HK-2 (cell line): ENCODE results near the gene JDP2.

Experiments
- DNase-seq: peaks from one replicate; pipeline ENCODE4 v3.0.0-alpha.2; 2018; ENCODE audit not compliant: unreplicated experiment

The JDP2 gene

DNA sequence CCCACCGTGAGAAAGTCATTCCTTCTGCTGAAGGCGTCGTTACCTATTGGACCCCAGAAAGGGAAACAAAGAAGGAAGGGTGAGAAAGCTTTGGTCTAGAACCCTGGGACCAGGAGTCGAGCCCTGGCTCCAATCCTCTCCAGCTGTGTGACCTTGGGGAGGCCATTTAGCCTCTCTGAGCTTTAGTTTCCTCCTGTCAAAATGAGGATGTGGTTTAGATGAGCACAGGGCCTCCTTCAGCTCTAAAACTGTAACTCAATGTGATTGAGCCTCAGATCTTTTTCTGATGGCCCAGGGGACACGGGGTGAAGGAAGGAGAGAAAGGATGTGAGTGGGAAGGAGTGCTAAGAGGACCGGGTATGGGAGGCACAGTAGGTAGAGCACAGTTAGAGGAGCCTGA, 7.7 kb downstream of the JDP2 start:
- DNase-seq, result no peak

DNA sequence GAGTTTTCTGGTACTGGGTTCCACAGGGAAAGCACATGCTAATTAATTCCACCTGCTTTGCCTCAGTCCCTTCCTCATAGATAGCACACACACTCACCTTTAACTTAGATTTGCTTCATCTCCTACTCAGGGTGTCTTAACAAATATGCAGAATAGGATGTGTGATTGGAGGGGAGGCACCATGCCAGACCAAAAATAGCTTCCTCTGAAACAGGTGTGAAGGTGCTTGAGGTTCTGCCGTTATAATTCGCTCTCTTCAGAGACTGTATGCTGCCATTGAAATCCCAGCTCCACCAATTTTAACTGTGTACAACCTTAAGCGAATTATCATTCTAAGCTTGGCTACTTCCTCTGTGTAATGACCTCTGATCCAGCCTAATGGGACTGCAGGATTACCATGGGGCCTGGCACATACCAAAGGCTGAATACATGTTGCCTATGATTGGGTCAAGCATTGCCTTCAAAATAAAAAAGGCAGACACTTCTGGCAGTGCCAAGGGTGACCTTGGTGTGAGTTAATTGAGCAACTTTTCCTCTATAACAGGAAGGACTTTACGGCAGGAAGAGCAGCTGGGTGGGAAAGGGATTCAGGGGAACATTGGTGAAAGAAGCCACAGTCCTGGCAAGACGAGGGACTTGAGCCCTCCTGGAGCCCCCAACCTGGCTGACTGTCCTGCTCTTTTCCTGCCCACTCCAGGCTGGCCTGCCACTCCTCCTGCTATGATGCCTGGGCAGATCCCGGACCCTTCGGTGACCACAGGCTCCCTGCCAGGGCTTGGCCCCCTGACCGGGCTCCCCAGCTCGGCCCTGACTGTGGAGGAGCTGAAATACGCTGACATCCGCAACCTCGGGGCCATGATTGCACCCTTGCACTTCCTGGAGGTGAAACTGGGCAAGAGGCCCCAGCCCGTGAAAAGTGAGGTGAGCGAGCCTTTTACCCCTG, 9.7 kb downstream of the JDP2 start:
- DNase-seq, result no peak

DNA sequence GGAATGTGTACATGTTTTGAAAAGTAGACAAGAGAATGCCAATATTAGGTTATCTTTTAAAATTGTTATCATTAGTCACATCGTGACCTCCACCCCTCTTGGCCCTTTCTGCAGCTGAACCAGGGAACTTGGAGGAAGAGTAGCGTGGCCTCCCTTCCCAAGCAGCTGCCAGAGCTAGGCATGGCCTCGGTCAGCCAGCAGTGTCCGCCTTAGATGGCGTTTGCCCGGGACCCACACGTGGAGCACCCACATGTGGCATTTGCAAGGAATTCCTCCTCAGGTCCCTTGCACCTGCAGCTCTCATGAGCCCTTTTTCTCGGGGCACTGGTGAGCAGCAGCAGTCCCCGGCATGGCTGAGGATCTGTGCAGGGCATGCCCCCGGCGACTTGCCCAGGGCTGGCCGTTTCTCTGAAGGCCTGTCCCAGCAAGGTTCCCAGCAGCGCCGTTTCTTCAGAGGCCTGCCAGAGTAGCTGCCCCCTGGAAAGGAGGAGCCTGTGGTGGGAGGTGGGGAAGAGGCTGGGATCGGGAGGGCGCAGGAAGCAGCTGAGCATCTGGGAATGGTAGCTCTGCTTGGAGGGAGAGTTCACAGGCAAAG, 10.8 kb downstream of the JDP2 start:
- no peak for DNase-seq

DNA sequence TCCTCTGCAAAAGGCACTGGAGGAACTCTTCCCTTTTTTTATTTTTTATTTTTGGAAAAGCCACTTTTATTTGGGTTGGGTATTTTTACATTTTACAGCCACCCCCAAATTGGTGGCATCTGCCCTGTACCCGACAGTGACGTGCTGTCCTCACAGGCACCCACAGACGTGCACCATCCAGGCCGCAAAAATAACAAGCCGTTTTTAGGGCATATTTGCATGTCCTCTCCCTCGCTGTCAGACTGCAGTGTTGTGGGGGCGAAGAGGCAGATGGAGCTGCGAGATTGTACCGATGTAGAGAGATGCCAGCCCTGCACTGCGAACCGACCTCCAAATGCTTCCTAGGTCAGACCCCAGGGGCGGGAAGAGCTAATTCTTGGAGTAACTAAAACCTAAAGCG, 12.2 kb downstream of the JDP2 start:
- no peak for DNase-seq

GRCh38 chr14:75440733-75441477, 13.1 kb downstream of the JDP2 start:
- no peak for DNase-seq

- DNase-seq, result no peak
Measured at GRCh38 chr14:75441728-75442127, 13.9 kb downstream of the JDP2 start.

- DNase-seq, result no peak
Measured at GRCh38 chr14:75442166-75442565, 14.3 kb downstream of the JDP2 start.

- no peak for DNase-seq
Measured at GRCh38 chr14:75442642-75443041, 14.8 kb downstream of the JDP2 start.

DNA sequence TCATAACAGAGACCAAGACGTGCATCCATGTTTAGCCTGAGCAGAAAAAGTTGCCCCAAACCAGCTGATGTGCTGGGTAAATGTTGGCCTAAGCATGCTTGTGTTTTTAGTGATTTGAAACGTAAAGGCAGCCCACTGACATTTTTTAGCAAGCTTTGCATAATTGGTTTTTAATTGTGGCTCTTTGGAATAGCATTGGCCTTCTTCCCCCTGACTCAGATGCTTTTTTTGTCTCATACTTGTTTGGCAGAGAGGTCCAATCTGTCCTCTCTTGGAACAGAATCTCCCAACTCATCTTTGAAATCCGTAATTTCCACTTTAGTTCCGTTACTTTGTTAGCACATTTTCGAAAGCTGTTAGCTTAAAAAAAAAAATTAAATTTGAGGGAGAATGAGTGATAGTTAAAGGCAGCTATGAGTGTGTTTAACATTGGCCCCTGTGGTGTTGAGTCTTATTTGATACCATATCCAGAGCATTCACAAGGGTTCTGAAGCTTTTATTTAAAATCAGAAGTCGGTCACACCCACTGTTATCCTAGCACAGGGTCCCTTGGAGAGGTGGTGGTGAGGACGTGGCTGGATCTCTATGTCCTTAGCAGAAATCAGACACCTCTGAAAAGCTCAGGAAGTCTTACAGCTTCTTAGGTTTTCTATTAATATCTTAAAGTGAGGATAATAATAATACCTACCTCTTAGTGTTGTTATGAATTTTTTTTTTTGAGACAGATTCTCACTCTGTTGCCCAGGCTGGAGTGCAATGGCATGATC, 15.6 kb downstream of the JDP2 start:
- DNase-seq, result no peak

DNA sequence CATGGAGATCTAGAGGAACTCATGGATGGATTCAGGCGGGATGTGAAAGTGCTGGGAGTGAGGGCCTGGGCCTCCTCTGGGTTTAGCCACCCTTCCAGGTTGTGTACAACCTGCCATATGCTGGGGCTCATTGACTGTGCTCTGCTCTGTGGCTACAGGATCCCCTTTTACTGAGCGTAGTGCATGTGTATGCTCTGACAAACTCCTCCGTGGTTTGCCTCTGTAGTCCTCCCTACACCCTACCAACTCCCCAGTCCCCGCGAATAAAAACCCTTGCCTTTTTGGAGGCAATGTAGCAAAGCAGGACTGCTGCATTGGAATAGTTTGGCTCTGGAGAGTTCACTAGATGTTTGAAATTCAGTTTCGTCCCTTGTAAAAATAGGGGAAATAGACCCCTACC, 17.4 kb downstream of the JDP2 start:
- no peak for DNase-seq

- DNase-seq, result no peak
Measured at GRCh38 chr14:75445963-75446362, 18.1 kb downstream of the JDP2 start.

GRCh38 chr14:75446447-75446846, 18.6 kb downstream of the JDP2 start:
- DNase-seq, result no peak

- DNase-seq, result no peak
Measured at GRCh38 chr14:75448209-75448608, 20.4 kb downstream of the JDP2 start.

GRCh38 chr14:75449036-75449435, 21.2 kb downstream of the JDP2 start:
- no peak for DNase-seq

- DNase-seq, result no peak
Measured at GRCh38 chr14:75449696-75450095, 21.9 kb downstream of the JDP2 start.

DNA sequence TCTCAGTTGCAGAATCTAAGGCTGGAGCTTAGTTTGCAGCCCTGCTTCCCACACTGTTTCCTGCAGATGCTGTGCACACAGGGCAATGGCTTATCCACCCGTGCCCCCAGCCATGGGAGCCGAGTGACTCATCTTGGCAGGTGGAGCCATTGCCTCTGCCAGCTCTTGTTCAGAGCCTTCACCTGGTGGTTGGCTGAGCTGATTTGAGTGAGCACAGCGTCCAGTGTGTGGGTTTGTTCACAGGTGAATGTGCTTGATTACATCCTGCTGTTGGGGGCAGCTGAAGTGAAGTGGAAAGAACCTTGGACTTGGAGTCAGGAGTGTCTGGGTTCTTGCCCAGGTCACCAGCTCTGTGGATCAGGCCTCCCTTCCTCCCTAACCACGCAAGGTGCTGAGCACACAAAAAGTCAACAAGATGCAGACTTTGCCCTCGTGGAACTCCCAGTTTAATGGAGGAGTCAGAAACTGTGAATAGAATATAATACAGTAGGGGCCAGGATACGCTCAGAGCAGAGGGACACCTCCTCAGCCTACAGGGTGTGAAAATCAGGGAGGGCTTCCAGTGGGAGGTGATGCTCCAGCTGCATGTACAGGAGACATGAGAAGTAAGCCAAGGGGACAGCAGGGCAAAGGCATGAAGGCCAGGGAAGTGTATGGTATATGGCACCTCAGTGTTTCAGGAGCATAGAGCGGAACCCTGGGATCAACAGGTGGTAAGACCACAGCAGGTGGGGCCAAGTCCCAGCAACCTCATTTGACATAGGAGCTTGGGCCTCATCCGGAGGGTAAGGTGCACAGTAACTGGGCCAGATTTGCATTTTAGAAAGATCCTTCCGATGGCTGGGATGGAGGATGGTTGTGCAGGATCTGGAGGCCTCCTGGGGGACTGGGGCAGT, 22.8 kb downstream of the JDP2 start:
- DNase-seq, result peak; percentile 21

GRCh38 chr14:75452324-75452723, 24.5 kb downstream of the JDP2 start:
- DNase-seq, result no peak

DNA sequence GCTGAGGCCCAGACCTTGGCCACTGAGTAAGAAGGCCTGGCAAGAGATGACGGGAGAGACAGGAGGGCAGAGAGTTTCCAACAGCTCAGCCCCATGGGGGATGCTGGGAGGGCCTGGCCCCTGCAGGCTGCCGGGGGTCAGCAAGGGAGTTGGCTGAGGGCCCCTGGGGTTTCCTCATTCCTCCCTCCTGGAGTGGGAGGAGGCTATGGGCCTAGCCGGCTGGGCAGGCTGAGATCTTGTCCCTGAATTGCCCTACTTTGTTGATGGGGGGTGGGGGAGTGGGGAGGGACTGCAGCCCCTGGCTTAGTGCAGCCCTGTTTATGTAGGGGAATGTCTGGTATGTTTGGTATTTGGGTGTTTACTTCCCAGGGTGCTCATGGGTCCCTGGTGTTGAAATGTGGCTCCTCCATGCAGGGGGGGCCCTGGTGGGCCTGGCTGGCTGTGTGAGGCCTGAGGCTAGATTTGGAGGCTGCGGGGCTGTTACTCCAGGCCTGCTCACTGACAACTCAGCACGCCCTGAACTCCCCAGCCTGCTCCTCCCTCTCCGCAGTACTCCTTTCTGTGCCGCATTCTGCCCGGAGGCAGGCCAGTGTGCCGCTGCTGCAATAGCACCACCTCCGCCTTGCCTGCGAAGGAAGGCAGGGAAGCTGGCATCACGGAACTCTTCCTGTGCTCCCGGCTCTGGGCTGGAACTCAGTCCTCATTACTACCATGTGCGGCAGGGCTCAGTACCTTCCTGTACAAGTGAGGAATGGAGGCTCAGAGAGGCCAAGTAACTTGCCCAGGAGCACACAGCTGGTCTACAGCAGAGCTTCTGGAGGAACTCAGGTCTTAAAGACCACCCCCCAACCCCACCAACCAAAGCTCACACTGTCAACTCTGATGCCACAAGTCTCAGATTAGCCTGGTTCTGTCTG, 25.3 kb downstream of the JDP2 start:
- DNase-seq, result peak; percentile 20

DNA sequence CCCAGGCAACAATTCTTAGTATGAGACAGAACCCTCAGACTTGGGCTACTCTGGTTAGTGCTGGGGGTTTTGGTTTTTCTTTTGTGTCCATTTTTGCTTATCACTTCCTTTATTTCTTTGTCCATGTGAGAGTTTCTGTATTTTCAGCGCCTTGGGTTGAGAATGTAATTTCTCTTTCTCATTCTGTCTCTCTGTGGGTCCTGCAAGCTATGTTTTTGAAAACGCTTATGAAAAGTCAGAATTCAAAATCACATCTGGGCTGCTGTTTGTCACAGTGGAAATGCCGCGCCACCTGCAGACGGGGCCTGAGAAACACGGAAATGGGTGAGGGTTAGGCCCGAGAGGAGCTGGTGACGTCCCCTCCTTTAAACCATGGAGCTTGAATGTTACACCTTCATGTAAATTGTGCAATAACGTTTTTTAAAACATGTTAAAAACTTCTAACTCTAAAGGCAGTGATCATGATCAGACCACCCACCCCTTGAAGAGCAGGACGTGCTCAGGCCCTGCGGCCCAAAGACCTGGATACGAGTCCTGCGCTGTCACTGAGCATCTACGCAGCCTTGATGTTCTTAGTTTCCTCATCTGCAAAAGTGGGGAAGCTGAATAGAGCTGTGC, 26.1 kb downstream of the JDP2 start:
- no peak for DNase-seq
